HG02970 (cell line): Measurements from ENCODE around the gene IRS2.

Source experiments
- ATAC-seq: cut with Tn5 transposase; IDR thresholded peaks from one replicate; pipeline ENCODE4 v1.9.1; 2021; ENCODE audit warnings: mild to moderate bottlenecking, moderate library complexity, moderate number of reproducible peaks; ENCODE audit not compliant: unreplicated experiment, low FRiP score

Gene IRS2

DNA sequence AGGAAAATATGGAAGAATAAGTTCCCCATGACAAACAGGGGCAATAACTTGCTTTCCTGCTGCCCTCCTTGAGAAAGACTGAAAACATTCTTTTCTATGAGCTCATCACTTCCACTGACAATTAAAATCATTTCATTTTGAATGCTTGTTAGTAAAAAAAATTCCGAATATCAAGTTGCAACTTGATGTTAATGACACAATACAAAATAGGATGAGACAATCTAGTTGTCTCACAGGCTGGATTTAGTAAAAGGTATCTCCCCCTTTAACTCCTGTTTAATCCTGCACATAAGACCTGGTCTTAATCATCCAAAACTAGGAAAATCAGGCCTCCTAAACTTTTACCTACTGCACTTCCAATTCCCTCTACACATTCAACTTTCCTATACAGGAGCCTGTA, 24.7 kb downstream of the IRS2 start:
- no peak for ATAC-seq

DNA sequence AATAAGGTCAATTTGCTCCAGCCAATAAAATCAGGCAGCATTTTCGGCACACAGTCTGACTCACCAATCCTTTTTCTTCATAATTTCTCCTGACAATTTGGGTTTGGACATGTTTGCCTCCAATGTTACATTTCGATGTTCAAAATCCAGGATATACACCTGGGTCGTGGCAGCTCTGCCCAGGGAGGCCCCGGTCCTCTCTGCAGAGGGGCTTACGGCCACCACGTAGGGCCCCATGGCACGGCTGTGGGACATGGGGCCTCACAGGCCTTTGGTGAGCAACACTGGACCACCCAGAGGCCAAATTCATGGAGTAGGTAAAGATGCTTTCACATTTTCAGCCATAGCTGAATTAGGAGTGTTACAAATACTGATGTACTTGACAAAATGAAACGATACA, 25.4 kb downstream of the IRS2 start:
- ATAC-seq = no peak

DNA sequence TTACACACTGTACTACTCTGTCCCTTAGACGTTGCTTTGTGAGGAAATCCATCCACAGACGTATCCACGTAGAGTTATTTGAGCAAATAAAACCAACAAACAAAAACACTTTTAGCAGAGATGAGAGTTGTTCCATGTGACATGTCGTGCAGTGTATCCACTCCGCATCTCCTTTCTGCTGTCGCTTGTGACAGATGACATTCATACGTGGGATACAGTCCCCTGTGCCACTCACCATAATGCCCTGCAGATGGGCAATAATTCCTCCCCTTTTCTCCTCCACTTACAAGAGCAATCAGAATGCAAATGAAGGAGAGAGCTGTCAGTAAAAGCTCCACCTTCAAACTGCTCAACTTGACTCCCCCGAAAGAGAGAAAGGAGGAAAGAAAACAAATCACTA, 26.0 kb downstream of the IRS2 start:
- ATAC-seq = no peak

DNA sequence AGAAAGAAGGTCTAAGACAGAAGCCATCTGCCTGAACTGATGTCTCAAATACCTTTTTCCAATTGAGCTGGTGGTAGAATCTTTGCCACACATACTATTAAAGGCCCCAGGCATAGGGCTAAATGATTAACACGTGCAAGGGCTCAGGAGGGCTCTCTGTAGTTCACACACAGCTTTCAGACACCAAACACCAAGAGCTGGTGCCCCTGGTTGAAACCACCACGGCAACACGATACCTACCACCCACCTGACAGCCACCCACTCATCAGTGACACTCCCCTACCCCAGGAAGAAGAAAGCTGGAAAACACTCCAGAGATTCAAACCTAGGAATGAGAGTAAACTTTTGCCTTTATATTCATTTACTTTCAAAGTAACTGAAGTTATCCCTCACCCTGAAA, 26.8 kb downstream of the IRS2 start:
- ATAC-seq = no peak

DNA sequence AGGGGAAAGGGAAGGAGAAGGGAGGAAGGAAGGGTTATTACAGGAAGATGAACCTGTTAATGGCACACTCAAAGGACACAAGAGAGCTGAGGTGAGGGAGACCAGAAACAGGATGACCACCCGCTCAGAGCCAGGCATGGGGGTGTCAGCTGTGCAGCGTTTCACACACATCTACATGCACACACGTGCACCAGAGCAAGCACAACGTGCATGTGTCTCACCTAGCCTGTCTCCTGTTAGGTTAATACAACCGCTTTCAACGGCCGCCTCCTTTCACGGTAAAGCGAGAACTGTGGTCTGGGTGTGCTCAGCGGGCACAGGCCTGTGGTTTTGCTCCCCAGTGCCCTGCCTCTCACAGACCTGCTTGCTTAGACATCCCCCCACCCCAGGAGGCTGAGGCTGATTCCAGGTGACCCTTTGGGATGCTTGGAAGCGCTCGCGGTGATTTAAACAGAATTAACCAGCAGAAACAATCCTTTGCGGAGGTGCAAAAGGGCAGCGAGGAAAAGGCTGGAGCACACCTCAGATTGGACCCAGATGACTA, 27.4 kb downstream of the IRS2 start:
- ATAC-seq = no peak

DNA sequence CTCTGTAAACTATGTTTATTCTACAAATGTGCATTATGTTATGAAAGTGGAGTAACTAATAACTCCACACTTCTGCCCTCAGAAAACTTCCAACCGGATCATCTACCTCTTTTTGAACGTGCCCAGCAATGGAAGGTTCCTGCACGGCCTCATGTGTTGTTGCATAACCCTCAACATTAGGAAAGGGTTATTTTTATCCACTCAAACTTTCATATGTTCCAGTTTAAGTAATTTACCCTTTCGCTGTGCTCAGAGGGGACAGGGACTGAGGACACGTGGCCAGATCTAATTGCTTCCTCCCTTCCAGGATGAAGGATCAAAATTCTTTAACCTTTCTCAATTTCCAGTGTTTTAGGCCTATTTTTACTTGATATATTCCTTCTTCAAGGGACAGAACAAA, 29.6 kb downstream of the IRS2 start:
- no peak for ATAC-seq

DNA sequence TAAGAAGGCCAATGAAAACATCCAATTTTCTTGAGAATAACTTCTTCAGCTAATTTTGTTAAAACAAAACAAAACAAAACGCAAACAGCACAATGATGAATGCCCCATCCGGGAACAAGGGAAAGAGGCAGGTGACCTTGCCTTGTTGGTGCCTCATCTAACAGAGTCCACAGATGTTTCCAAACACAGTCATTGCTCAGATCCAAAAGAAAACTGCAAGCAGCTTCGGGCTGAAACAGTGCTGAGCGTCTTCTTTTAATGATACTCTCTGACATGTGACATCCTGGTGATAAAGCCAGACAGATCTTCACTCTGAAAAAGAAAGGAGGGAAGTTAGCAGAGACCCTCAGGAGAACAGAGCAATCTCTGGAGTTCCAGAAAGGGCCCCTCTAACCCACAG, 30.4 kb downstream of the IRS2 start:
- no peak for ATAC-seq

DNA sequence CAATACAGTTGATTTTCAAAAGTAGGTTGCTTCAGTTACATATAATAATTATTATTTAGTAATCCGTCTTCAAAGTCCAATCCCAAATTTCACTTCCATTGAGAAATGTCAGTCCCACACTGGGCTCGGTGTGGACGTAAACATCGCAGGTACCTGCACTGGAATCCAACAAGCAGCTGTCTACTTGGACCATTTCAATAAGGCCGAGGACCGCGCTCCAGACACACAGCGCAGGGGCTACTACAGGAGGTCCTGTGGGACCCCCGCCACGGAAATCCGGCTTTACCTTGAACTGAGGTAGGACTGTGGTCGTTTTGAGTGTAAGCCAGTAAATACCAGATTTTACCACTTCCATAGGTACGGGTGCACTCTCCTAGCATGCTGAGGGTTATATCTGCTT, 30.8 kb downstream of the IRS2 start:
- ATAC-seq = no peak

DNA sequence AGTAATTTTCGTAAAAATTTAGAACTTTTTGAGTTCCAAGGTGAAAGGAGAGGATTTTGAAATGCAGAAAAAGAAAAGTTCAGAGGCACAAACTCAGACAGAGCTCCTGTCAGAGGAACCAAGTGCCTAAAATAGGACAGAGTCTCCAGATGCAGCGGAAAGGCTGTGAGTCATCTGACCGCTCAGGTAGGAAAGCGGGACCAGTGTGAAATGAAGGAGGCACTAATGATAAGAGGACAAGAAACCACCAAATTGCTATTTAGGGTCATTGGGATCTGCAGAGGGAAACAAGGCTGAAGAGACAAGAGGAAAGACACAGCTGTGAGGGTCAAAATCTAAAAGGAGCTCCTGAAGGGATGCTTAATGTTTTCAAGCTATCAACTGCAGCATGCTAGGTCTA, 34.9 kb downstream of the IRS2 start:
- no peak for ATAC-seq

DNA sequence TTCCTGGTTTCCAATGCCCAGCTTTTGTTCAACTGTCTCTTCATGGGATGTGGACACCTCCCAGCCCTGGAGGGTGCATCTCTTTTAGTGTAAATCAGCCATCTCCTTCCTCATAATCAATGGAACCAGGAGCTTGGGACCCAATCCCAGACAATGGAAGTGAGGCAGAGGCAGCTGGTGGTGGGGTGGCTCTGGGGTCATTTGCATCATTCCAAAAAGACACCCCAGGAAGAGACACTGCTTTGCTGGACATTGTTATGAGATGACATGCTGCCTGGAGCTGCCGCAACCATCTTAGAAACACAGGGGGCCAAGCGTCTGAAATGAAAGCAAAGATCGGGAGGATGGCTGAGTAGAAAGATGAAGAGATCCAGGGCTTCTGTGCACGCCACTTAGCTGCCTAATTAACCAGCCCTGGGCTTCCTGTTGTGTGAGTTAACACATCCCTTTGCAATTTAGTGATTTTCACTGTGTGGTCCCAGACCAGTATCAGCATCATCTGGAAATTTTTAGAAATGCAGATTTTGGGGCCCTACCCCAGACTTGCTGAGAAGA, 36.1 kb downstream of the IRS2 start:
- ATAC-seq = no peak

DNA sequence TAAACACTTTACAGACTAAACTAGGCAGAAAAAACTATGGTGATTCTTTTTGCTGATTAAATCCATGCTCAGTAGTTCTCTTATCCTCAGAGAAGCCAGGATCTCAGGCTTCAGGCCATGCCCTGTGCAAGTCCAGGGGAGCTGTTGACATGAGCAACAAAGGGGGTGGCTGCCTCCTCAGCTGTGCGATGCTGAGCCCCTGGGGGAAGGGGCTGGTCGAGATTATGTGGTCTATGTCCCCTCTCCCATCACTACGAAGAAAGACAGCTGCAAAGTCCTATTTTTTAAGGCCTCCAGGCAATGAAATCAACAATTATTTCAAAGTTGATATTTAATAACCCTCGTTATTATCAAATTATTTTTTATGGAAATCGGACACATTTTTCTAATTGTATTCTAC, 37.0 kb downstream of the IRS2 start:
- no peak for ATAC-seq

DNA sequence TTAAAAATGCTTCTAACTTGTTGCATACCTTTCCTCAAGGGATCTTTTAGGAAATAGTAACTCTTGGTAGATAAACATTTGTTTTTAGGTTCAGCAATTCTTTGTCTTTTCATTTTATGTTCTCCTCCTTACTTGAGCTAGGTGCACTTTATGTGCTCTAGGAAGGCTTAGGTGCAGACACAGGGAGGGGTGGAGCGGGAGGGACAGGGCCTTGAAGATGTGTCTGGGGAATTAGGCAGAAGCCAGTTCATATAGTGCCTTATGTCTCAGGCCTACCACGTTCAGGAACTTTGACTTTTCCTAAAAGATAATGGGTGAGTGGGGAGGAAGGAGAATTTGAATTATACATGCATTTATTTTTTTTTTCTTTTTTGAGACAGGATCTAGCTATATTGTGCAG, 37.7 kb downstream of the IRS2 start:
- no peak for ATAC-seq

DNA sequence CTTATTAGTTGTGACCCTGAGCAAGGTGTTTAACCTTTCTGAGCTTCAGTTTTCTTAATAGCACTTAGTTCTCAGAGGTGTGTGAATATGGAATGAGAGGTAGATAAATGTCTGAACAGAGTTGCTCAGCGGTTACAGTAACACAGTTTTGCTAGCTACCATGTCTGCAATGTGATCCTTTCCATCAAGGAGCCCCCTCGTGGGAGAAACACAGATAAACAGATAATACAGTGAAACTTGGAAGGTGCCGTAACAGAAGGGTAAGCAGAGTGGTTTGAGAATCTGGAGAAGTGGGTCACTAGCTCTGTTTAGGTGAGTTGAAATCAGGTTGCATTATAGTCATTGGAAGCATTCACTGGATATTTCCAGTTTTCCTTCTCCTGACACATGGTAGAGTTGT, 38.9 kb downstream of the IRS2 start:
- no peak for ATAC-seq

DNA sequence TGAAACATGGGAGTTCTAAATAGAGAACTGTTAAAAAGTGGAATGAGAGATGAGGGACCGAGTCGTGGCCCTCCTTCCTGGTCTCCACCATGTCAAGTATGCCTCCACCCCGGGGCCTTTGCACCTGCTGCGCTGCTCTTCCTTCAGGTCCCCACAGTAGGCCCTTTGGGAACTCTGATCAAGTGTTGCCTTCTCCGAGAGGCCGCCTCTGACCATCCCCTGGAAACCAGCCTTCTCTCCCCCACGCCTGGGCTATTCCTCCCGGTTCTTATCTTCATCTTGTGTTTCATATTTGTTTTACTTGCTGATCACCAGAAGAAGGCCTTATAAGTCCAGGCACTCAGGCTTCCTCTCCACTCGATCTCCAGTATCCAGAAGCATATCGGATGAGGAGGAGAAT, 40.0 kb downstream of the IRS2 start:
- ATAC-seq = no peak

DNA sequence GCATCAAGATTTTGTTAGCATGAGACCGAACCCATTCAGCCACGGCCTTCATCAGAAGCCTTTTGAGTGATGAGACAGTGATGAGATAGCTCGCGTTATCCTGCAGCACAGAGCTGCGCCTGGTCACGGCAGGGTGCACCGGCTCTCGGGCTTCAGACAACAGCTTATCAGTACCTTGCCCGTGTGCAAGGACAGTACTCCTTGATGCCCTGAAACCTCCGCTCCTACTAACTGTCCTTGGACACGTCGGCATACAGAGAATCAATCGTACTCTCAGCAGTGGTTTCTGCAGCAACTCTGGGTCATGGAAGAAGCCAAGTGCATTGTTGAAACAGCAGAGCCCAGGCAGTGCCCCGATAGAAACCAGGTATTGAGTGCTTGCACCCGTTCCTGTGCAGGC, 40.7 kb downstream of the IRS2 start:
- ATAC-seq = no peak

DNA sequence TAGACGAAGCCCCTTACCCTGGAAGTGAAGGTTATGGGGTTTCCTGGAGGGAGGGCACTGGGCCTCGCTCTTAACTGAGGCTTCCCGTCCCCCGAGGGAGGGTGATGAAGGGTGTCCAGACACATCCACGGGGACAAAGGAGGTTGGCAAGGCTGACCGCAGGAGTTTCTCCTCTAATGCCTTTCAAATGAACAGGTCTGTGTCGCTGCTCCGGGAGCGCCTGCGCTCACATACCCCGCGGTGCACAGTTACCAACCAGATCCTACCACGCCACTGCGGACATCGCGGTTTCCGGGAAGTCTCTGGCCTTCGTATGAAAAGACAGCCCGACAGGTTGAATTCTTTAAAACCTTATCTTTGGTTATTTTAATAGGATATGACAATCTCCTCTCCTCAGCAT, 41.3 kb downstream of the IRS2 start:
- ATAC-seq = no peak

DNA sequence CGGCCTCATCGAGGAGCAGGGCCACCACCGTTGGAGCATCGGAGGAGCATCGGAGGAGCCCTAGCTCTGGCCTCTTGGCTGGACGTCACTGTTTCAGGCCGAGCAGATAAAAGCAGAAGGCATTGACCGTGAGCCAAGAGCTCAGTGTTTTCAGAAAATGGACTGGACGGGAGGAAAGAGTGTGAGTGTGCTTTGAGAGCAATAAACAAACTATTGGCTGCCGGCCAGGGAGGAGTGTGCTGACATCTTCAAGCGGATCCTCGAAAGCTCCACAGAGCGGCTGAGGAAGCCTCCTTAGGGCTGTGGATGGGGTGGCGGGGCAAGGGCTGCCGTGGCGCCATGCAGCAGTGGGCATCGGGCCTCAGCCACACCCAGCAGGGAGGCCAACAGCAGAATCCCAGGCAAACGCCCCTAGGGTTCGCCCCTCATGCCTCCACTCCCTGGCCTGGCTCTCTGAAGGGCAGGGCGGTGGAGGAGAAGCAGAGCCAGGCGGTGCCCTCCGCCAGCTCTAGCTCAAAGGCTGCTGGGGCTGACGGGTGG, 41.8 kb downstream of the IRS2 start:
- ATAC-seq = no peak

DNA sequence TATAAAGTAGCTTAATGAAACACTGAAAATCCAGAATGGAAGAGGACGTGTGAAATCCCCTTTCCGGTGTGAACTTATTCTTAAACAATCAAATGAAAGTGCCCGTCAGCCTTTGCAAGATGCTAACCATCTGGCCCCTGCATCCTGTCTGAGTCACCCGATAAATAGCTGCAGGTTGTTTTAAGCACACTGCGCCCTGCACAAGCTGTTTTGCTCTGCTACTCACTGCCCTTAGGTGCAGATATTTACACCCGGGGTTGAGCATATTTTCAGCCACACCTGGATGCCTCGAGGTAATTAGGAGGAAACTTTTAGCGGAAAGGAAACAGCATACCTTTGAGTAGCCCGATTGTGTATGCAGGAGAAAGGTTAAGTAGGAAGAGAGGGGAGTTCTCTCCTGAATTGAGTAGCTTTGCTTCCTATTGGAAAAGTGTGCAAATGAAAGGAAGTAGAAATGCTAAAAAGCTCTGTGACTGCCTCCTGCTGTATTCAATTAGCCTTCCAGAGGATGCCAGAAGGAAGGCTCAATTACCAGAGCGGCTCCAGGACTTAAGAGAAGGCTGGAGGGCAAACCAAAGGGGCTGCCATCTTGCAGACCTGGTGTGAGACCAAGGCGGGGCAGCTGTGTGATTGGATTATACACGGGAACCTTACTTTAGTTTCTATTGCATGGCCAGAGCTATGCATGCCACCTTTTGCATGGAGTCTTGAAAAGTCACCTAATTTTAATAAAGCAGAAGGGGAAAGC, 42.5 kb downstream of the IRS2 start:
- ATAC-seq = no peak

DNA sequence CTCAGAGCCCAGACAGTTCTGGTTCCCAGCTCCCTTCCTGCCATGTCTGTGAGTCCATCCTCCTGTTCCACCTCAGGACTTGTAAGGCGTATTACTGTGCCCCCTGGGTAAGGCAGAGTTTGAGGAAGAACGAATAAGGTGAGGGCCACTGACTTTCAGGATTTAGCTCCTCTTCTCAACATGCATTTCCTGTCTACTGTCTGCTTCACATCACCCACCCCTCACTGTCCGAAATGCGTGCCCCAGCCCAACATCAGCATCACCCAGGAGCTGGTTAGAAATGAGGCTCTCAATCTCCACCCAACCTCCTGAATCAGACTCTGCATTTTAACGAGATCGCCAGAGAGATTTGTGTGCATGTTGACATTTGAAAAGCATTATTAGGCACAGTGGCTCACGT, 44.4 kb downstream of the IRS2 start:
- ATAC-seq = no peak

DNA sequence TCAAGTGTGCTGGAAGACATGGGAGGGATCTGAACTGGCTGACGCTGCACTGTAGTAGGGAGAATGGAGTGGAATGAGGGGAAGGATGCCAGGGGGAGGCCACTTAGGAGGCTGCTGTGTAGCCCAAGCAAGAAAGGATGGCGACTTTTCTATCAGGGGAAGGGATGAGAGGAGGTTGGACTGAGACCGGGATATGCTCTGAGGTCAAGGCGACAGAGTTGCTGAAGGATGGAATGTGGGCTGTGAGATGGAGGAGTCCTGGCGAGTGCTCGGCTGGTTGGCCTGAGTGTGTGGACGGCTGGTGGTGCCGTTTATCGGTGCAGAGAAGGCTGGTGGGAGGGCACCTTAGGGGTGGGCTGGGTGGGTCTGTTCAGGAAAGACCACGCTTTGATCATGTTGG, 45.7 kb downstream of the IRS2 start:
- no peak for ATAC-seq

DNA sequence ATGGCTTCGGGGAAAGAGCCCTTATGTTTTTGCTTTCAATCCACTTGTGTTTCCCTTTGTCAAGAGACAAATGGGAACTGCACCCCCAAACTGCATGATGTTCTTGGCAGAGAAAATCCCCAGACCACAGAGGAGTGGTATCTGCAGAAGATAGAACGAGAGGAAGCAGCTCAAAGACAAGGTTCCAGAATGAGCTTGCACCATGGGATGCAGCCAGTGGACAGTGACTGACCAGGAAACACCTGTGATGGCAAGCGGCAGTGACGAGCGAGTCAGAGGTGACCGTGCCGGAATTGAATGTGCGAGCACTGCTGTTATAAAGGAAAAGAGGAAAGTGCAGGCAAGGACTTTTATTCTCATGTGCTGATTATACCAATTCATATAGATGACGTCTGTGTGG, 46.3 kb downstream of the IRS2 start:
- no peak for ATAC-seq

DNA sequence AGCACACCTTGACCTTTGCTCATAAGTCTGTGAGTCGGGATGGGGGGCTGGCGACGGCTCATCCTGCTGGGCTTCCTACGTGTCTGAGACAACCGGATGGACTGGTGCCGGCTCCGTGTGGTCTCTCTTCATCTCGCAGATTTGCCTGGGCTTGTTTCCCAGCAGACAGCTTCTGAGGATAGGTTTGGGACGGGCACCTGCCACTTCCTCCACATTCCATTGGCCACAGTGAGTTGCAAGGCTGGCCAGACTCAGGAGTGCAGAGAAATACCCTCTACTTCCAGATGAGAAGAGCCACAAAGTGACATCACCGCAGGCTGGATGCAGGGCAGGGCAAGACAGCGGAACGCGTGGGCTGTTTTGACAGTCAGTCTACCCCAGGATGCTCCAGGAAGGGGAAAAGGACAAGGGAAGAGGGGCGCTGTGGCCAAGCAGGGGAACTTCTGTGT, 48.1 kb downstream of the IRS2 start:
- ATAC-seq = no peak
